AG09319 (cell line): ENCODE data around the gene HYI.
A peak's percentile ranks its signal among the peaks of the same experiment; 100 is the strongest.
"Not testable (repeated sequence)": the region's sequence is repeated elsewhere in the genome, so short reads cannot be mapped to it uniquely, and the experiment has no call there.

Experiments
- DNase-seq: peaks from one replicate; pipeline ENCODE4 v3.0.0-alpha.2; 2010; ENCODE audit warnings: low read depth; ENCODE audit errors: extremely low read depth
- TF ChIP-seq, protein P1 (sequence below): IDR thresholded peaks from 2 replicates; pipeline ENCODE4 v1.5.1; 2011; ENCODE audit warnings: low read depth, mild to moderate bottlenecking, inconsistent platforms, low read length, moderate library complexity

HYI gene

GRCh38 chr1:43460988-43461693 is 7.4 kb upstream of the HYI start:
- no peak for DNase-seq
- TF ChIP-seq, protein P1, sequence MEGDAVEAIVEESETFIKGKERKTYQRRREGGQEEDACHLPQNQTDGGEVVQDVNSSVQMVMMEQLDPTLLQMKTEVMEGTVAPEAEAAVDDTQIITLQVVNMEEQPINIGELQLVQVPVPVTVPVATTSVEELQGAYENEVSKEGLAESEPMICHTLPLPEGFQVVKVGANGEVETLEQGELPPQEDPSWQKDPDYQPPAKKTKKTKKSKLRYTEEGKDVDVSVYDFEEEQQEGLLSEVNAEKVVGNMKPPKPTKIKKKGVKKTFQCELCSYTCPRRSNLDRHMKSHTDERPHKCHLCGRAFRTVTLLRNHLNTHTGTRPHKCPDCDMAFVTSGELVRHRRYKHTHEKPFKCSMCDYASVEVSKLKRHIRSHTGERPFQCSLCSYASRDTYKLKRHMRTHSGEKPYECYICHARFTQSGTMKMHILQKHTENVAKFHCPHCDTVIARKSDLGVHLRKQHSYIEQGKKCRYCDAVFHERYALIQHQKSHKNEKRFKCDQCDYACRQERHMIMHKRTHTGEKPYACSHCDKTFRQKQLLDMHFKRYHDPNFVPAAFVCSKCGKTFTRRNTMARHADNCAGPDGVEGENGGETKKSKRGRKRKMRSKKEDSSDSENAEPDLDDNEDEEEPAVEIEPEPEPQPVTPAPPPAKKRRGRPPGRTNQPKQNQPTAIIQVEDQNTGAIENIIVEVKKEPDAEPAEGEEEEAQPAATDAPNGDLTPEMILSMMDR: no peak

GRCh38 chr1:43458379-43458778 is 4.6 kb upstream of the HYI start:
- DNase-seq: not testable (repeated sequence)

DNA sequence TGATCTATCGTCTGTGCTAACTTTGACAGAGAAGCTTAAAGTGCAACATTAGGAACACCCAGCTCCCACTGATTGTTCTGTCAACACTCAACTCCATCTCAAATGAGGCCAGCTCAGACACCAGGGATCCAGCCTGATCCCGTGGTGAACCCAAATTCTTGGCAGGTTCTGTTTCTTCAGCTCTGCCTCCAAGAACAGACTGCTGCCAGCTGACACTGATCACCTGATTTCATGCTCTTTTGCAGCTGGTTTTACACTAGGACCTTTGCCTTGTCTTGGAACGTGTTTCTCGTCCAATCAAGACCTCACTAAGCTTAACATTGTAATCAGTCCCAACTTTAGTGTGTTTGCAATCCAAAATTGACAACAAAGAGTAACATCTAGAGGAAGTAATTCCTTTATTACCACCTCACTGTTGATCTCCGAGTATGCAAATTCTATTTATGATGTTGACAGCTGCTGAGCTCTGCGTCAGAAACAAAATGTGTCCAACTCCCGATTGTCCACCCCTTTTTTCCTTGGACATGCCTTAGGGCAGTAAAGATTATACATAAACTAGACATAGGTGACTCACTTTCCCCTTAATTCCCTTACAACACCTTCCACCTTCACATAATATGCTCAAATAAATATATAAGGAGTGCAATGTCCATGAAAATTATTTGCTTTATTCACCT is 1.6 kb upstream of the HYI start:
- TF ChIP-seq, protein P1: no peak
- DNase-seq: no peak

DNA sequence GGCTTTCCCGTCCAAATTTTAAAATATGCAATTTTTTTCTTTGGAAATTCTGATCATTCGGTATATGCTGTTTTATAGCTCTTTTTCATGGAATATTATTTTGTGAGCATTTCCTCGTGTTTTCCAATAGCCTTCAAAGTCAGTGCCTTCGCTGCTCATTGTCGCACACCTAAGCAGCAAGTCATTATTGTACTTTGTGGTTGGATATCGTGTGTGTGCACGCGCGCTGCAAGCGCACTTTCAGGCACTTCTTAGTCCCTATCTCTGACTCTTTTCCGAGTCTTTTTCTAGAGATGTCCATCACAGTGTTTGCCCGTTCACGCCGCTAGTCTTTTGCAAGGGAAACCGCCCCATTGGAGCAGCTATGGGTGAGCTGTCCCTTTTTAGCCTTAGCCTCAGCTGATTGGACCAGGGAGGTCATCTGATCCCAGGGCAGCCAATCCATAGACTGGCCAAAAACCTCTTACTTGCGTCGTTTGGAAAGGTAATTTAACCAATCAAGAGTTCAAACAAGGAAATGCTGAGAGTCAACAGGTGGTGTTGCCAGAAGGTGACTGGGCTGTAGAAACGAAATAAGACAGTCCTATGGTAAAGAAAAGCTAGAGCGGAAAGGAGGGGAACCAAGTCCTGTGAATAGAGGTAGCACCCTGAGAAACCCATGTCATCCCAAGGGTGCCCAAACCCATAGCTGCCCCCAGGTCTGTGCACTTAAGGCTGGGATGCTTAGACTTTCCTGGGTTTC is 710 bp upstream of the HYI start:
- DNase-seq: peak; percentile 60
- TF ChIP-seq, protein P1: no peak

DNA sequence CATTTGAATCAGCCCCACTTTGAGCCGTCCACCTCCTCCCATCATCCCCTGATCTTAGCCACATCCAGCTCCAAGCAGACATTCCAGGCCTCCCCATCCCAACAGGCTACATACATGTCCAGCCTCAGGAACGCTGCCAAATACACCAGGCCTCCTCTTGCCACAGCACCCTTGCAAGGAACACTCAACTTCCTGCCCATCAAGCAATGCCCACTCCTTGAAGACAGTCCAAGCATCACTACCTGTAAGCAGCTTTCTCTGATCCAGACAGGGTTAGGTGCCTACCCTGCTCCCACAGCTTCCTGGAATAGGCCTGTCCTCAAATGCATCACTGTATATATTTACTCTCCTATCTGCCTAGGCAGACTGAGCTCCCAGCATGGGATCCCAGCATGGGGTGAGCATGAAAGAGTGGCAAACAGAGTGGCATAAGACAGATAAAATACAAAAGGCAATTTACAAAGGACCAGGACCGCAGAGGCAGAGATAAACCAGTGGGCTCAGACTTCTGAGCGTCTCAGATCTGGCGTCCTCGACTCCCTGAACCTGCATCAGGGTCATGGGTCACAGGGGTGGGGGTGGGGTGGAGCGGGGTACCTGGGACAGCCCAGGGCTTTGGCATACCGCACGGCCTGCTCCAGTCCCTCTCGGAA is 816 bp downstream of the HYI start:
- DNase-seq: peak; percentile 25
- TF ChIP-seq, protein P1: no peak

GRCh38 chr1:43451701-43452532 is 1.8 kb downstream of the HYI start:
- TF ChIP-seq, protein P1: no peak
- no peak for DNase-seq

DNA sequence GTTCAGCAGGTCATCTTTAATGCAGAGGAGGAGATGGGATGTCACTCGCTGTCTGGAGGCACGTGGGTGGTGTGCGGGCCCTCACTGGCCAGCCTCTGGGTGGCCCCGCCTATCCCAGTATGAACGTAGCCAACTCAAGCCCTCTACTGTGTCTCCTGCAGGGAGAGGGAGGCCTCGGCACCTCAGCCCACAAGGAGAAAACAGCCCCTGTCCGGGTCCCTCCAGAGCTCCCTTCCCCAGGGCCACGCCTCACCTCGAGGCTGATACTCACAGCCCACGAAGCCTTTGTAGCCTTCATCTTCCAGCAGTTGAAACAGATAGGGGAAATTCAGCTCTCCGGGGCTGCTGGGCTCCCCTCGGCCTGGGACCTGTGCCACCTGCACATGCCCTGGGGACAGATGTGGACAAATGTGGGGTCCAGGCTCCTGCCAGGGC is 2.6 kb downstream of the HYI start:
- TF ChIP-seq, protein P1: no peak
- no peak for DNase-seq
